HEK293T (cell line): ENCODE data around the gene ZNF488.

ENCODE experiments used
- CTCF ChIA-PET: fragments of 350-600 bp; formaldehyde crosslinking; extraction: SDS; loops from one replicate; lab custom pipeline; 2021; ENCODE audit warnings: antibody characterized with exemption, inconsistent platforms; lab: Yijun Ruan, JAX
- POLR2A ChIA-PET: fragments of 350-600 bp; formaldehyde crosslinking; extraction: SDS; loops from one replicate; lab custom pipeline; 2020; ENCODE audit warnings: antibody characterized with exemption, inconsistent platforms; lab: Yijun Ruan, JAX
- DNase-seq: peaks from one replicate; pipeline ENCODE4 v3.0.0; 2012; ENCODE audit warnings: mixed read lengths; ENCODE audit errors: extremely low spot score
- ARNT ChIP-seq: fragments of 450-650 bp; IDR thresholded peaks from 2 replicates; pipeline ENCODE4 v1.6.1; 2017; ENCODE audit warnings: mild to moderate bottlenecking
- BHLHE40 ChIP-seq: fragments of 450-650 bp; IDR thresholded peaks from 2 replicates; pipeline ENCODE4 v1.6.1; 2016; ENCODE audit warnings: mild to moderate bottlenecking, moderate library complexity, borderline replicate concordance
- CTBP1 ChIP-seq: fragments of 450-650 bp; IDR thresholded peaks from 2 replicates; pipeline ENCODE4 v1.6.1; 2016; ENCODE audit warnings: borderline replicate concordance
- ELF4 ChIP-seq: fragments of 450-650 bp; IDR thresholded peaks from 2 replicates; pipeline ENCODE4 v1.6.1; 2017; ENCODE audit warnings: antibody characterized with exemption
- FOXA1 ChIP-seq: fragments of 450-650 bp; IDR thresholded peaks from 2 replicates; pipeline ENCODE4 v1.6.1; 2016; ENCODE audit warnings: mild to moderate bottlenecking
- FOXK2 ChIP-seq: fragments of 450-650 bp; IDR thresholded peaks from 2 replicates; pipeline ENCODE4 v1.6.1; 2016; ENCODE audit warnings: mild to moderate bottlenecking
- FOXM1 ChIP-seq: fragments of 450-650 bp; IDR thresholded peaks from 2 replicates; pipeline ENCODE4 v1.6.1; 2017; ENCODE audit warnings: mild to moderate bottlenecking, borderline replicate concordance
- HDGF ChIP-seq: fragments of 450-650 bp; IDR thresholded peaks from 2 replicates; pipeline ENCODE4 v1.6.1; 2017; ENCODE audit warnings: antibody characterized with exemption, borderline replicate concordance
- L3MBTL2 ChIP-seq: fragments of 450-650 bp; conservative IDR thresholded peaks from 2 replicates; pipeline ENCODE4 v1.6.1; 2016; ENCODE audit warnings: mild to moderate bottlenecking
- LEF1 ChIP-seq: fragments of 450-650 bp; IDR thresholded peaks from 2 replicates; pipeline ENCODE4 v1.6.1; 2017; ENCODE audit warnings: mild to moderate bottlenecking, borderline replicate concordance
- NFRKB ChIP-seq: fragments of 450-650 bp; IDR thresholded peaks from 2 replicates; pipeline ENCODE4 v1.6.1; 2016; ENCODE audit warnings: mild to moderate bottlenecking, moderate library complexity
- SP1 ChIP-seq: fragments of 450-650 bp; IDR thresholded peaks from 2 replicates; pipeline ENCODE4 v1.6.1; 2017
- SUZ12 ChIP-seq: fragments of 450-650 bp; IDR thresholded peaks from 2 replicates; pipeline ENCODE4 v1.6.1; 2016; ENCODE audit warnings: mild to moderate bottlenecking
- TARDBP ChIP-seq: fragments of 450-650 bp; IDR thresholded peaks from 2 replicates; pipeline ENCODE4 v1.6.1; 2016
- ZNF384 ChIP-seq: fragments of 450-650 bp; IDR thresholded peaks from 2 replicates; pipeline ENCODE4 v1.6.1; 2016
- TF ChIP-seq, protein P1 (sequence below): fragments of 450-650 bp; IDR thresholded peaks from 2 replicates; pipeline ENCODE4 v1.6.1; 2016

Gene ZNF488

DNA sequence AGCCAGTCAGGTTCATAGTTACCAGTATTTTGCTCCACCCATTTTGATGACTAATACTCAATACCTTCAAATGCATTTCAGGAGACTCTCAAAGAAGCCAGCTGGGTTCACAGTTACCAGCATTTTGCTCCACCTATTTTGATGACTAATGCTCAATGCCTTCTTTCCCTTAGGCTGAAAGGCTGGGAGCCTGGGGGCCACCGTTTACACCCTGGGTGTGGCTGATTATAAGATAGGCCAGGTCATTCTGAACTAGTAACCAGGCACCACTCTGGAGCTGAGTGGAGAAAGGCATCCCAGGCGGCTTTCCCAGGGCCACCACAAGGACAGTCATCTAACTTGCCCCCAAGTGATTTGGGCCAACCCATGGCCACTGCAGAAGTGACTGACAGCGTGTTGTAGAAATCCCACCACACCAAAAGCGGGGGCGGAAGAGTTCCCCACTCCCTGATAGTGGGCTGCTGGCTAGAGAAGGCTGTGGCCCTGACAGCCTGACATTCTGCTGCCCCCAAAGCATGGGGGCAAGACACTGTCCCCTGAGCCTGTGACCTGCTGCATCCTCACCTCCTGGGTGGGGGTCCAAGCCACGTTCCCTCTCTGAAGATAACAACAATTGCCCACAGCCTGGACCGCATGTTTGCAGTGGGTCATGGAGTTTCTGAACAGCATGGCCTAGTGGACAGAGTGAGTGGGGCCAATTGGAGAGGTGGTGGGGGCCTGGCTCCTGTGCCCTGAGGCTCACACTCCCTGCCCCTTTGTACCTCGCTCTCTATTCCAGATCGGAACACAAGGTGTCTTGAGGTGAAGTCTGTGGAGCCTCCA is 23.0 kb upstream of the ZNF488 start:
- DNase-seq = no peak
- CTCF ChIA-PET = interaction anchor here (0.6 kb wide), 1 partner anchor 67 kb away, joined by 5 read pairs; no protein-coding TSS in a partner anchor
- POLR2A ChIA-PET = no interaction called here

DNA sequence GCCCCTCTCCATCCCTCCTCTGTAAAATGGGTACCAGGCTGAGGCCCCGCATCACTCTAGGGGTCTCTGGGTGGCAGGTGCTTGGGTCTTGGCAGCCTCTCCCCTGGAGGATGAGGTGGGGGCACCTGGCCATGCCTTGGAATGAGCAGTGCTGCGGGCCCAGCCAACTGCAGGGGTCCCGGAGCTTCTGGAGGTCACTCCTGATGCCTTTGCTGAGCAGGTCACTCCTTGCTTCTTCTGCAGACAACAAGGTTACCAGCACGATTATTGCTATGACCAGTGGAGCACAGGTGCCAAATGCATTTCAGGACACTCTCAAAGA is 22.4 kb upstream of the ZNF488 start:
- CTCF ChIA-PET = interaction anchor here (0.6 kb wide), 1 partner anchor 67 kb away, joined by 5 read pairs; no protein-coding TSS in a partner anchor
- no peak for DNase-seq
- POLR2A ChIA-PET = no interaction called here
- TF ChIP-seq FOXM1 = no peak
- no peak for TF ChIP-seq LEF1
- no peak for TF ChIP-seq HDGF
- no peak for TF ChIP-seq ELF4
- no peak for TF ChIP-seq ARNT

More for the DNA sequence above, 23.0 kb upstream of the ZNF488 start:
- TF ChIP-seq SUZ12 (no peak), SP1 (no peak), ZNF384 (no peak), L3MBTL2 (no peak), BHLHE40 (no peak), TARDBP (no peak), FOXM1 (no peak), FOXA1 (no peak), ELF4 (no peak), HDGF (no peak), FOXK2 (no peak), LEF1 (no peak)

DNA sequence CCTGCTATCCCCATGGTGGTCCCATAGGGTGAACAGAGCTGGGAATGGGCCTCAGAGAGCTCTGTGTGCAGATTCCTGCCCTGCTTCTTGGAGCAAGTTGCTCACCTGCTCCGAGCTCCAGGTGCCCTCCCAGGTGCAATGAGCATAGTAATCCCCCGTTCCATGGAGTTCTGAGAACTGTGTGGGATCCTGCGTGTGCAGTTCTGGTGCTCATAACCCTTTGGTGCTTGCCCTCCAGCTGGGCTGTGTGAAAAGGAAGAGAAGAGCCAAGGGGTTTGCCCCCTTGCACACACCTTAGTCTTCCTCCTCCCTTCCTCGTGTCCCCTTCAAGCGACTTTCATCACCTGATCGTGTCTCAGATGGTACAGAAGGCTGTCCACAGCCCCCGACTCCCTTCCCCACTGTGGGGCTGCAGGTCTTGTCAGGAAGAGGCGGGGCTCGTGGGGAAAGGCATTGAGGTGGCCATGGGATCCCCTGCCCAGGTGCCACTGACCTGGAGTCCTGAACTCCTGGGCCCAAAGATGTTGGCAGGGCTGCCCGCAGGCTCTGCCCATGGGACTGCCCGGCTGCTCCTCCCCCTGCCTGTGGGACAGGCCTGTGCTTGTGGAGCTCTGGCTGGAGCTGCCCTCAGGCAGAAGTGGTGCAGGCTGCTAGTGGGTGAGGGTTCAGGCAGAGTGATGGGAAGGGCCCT is 21.9 kb upstream of the ZNF488 start:
- ChIA-PET POLR2A (interaction anchor here (1.2 kb wide), 1 partner anchor 22 kb away, joined by 5 read pairs; the partner anchor contains the start of gene ZNF488), CTCF (no interaction called here)
- no peak for DNase-seq
- TF ChIP-seq BHLHE40 (no peak), ZNF384 (no peak), HDGF (no peak), ELF4 (no peak), SUZ12 (no peak), L3MBTL2 (no peak), ARNT (no peak), SP1 (no peak), CTBP1 (no peak), TARDBP (no peak), NFRKB (no peak), FOXA1 (no peak), FOXK2 (no peak), LEF1 (no peak), FOXM1 (no peak)
- TF ChIP-seq, protein P1, sequence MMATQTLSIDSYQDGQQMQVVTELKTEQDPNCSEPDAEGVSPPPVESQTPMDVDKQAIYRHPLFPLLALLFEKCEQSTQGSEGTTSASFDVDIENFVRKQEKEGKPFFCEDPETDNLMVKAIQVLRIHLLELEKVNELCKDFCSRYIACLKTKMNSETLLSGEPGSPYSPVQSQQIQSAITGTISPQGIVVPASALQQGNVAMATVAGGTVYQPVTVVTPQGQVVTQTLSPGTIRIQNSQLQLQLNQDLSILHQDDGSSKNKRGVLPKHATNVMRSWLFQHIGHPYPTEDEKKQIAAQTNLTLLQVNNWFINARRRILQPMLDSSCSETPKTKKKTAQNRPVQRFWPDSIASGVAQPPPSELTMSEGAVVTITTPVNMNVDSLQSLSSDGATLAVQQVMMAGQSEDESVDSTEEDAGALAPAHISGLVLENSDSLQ = no peak

DNA sequence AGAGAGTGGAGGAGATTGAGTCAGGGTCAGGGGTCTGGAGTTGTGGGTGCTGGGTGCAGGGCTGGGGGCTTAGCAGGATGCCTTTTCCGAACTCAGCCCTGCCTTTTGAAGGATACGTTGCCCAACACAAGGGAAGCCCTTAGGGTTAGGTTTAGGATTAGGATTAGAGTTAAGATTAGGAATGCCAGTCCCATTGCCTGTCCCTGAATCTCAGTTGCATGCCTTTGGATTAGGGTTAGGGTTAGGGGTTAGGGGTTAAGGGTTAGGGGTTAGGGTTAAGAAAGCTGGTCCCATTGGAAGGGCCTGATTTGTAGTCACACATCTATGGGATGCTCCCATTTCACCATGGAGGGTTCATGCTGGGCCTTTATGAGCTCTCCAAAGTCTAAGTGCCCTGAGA is 20.8 kb upstream of the ZNF488 start:
- ChIA-PET CTCF (no interaction called here), POLR2A (interaction anchor here (1.2 kb wide), 1 partner anchor 21 kb away, joined by 5 read pairs; the partner anchor contains the start of gene ZNF488)
- no peak for TF ChIP-seq HDGF
- no peak for TF ChIP-seq LEF1
- no peak for TF ChIP-seq FOXM1
- TF ChIP-seq, protein P1 = no peak
- no peak for TF ChIP-seq FOXK2
- TF ChIP-seq TARDBP = no peak
- no peak for TF ChIP-seq CTBP1
- TF ChIP-seq L3MBTL2 = no peak
- TF ChIP-seq ELF4 = no peak
- TF ChIP-seq NFRKB = no peak
- TF ChIP-seq FOXA1 = no peak
- no peak for TF ChIP-seq ARNT
- no peak for TF ChIP-seq SP1
- TF ChIP-seq ZNF384 = no peak
- TF ChIP-seq SUZ12 = no peak
- no peak for TF ChIP-seq BHLHE40
- no peak for DNase-seq

DNA sequence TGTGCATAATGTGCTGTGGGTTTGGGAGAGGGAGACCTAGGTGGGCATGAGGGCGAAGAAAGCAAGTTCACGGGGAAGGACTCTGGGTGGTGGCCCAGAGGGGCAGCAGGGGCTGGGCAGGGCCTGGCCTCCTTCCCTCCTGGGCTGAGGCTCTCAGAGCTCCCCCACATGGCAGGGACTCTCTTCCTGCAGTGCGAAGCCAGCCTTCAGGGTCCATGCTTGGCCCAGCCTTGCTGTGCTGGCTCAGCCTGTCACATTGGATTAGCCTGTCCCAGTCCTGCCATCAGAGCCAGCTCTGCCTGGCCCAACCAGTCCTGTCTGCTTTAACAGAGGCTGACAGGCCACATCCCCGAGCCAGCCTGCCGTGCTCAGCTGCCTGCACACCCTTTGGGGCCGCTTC is 20.4 kb upstream of the ZNF488 start:
- DNase-seq = no peak
- ChIA-PET POLR2A (no interaction called here), CTCF (interaction anchor here (1.1 kb wide), 1 partner anchor 20 kb away, joined by 4 read pairs; the partner anchor contains the start of gene ZNF488)
- no peak for TF ChIP-seq L3MBTL2
- TF ChIP-seq FOXM1 = no peak
- no peak for TF ChIP-seq HDGF
- TF ChIP-seq, protein P1 = no peak
- TF ChIP-seq ARNT = no peak
- TF ChIP-seq ZNF384 = no peak
- no peak for TF ChIP-seq LEF1
- no peak for TF ChIP-seq SP1
- TF ChIP-seq NFRKB = no peak
- no peak for TF ChIP-seq SUZ12
- no peak for TF ChIP-seq TARDBP
- no peak for TF ChIP-seq ELF4
- TF ChIP-seq FOXK2 = no peak
- TF ChIP-seq CTBP1 = no peak
- no peak for TF ChIP-seq BHLHE40
- no peak for TF ChIP-seq FOXA1
